Body of pancreas (tissue), 4 donors: ENCODE data around the gene CROCC. TPM values are rescaled to one million over a fixed set of nuclear protein-coding genes. Genes with fewer than 3 reads are reported as not detected.

Experiments
- ATAC-seq: fragments of 150-250 bp; one replicate; pipeline ENCODE4 v1.9.1; 2016
- DNase-seq, 4 donors: peaks; one replicate each; pipeline ENCODE4 v3.0.0-alpha.2; 2019
- H3K27ac ChIP-seq, 4 donors: fragments of 200-600 bp; sonication (generic); 1 replicate in 3 of 4; 2 replicates in 1 of 4; pipeline versions ENCODE4 v1.5.1 to v1.6.1; 2016 to 2019; ENCODE audit warnings: mild to moderate bottlenecking in 1 of 4, mixed read lengths in 1 of 4, moderate library complexity in 1 of 4
- H3K27me3 ChIP-seq, 2 donors: fragments of 200-600 bp; sonication (generic); one replicate each; pipeline ENCODE4 v1.6.0; 2016; ENCODE audit warnings: mild to moderate bottlenecking in 1 of 2
- H3K36me3 ChIP-seq, 2 donors: fragments of 200-600 bp; sonication (generic); replicated peaks in 1 of 2; 2 replicates each; pipeline ENCODE4 v1.5.1; 2016; ENCODE audit warnings: low read depth in 2 of 2; ENCODE audit not compliant: insufficient read depth in 1 of 2
- H3K4me1 ChIP-seq: fragments of 200-600 bp; sonication (generic); one replicate; pipeline ENCODE4 v1.6.0; 2016
- H3K4me3 ChIP-seq, 2 donors: fragments of 200-600 bp; sonication (generic); 1 replicate in 1 of 2; 2 replicates in 1 of 2; pipeline ENCODE4 v1.5.1; 2016 to 2019
- H3K9me3 ChIP-seq, 3 donors: fragments of 200-600 bp; sonication (generic); 1 replicate in 2 of 3; 2 replicates in 1 of 3; pipeline ENCODE4 v1.5.1; 2016
- CTCF ChIP-seq, 7 experiments: fragments of 450-650 bp in 4 of 7; fragments of 200-600 bp in 3 of 7; sonication (generic) in 3 of 7; IDR thresholded peaks; one replicate each; pipeline ENCODE4 v1.5.1; 2016 to 2019; ENCODE audit warnings: antibody characterized with exemption in 7 of 7
- POLR2A ChIP-seq, 3 donors: fragments of 450-650 bp; IDR thresholded peaks; one replicate each; pipeline ENCODE4 v1.6.1; 2016; ENCODE audit warnings: antibody characterized with exemption in 3 of 3, mild to moderate bottlenecking in 2 of 3
- WGBS, 2 donors: methylation state at CpG; one replicate each; pipeline ENCODE4 v1.1.5; 2017; 5-methylcytosine and 5-hydroxymethylcytosine counted together
- intact Hi-C: fragments of 100-400 bp; cut with DNase I; formaldehyde crosslinking; loops from one replicate; pipeline ENCODE4 v1.15.1; 2023
- total RNA-seq, 2 donors: library from RNA; depleted of rRNA; stranded (reverse); fragments of >200 nt; gene quantifications; one replicate each; pipeline ENCODE4 v1.1.0, GENCODE V29; 2016

The CROCC gene
- total RNA-seq, 2 donors from 2014 or later, result 49.8 to 151 TPM

- Histone ChIP-seq H3K4me1 (no peaks in the 10 kb centered on the region), H3K4me3 (no peak overlapping the region), H3K27me3 (no peaks in the 10 kb centered on the region), H3K9me3 (no peaks in the 10 kb centered on the region), H3K27ac (no peak overlapping the region), H3K36me3 (peaks cover 0 to 29% of the 10 kb centered on the region in 2 donors)
- ATAC-seq (no peak), DNase-seq (no peak)
- 90 to 100% methylated on average over 4 of the region's 4 CpGs for WGBS, 2 donors
- TF ChIP-seq CTCF (IDR thresholded peaks at IDR 0.05) (no peak), POLR2A (IDR thresholded peaks at IDR 0.05) (no peak)
- intact Hi-C loops, result no loop called here
These were observed 80.8 kb downstream of the CROCC start for GRCh38 chr1:17002524-17002902.

GRCh38 chr1:17004466-17005364 is 83.0 kb downstream of the CROCC start:
- Histone ChIP-seq H3K9me3 (no peaks in the 10 kb centered on the region), H3K36me3 (peaks cover 0 to 21% of the 10 kb centered on the region in 2 donors), H3K4me3 (no peak overlapping the region), H3K27ac (no peak overlapping the region), H3K4me1 (peaks cover 4% of the 10 kb centered on the region), H3K27me3 (no peaks in the 10 kb centered on the region)
- no peak for TF ChIP-seq CTCF (IDR thresholded peaks at IDR 0.05)
- TF ChIP-seq POLR2A (IDR thresholded peaks at IDR 0.05), result no peak
- intact Hi-C loops, result no loop called here
- no peak for DNase-seq
- 92 to 95% methylated on average over 18 to 22 of the region's 24 CpGs for WGBS, 2 donors
- no peak for ATAC-seq

DNA sequence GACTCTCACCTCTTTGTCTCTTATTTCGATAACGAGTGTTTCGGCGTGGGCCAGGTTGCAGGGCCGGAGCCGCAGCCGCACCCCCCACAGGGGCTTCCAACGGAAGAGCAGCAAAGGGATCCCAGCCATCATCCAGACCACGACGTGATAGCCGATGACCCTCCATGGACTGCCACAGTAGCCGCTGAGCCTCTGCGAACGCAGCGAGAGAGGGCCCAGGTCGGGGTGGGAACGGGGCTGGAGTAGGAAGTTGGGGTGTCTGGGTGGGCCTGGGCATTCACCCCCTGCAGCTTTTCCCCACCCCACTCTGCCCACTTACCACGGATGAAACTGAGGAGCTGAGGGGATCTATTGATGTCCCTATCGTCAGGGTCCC is 83.6 kb downstream of the CROCC start:
- ATAC-seq (no peak), DNase-seq (no peak)
- H3K27me3 ChIP-seq, result no peaks in the 10 kb centered on the region
- 87 to 96% methylated on average over 12 to 15 of the region's 19 CpGs for WGBS, 2 donors
- peaks cover 0 to 18% of the 10 kb centered on the region in 2 donors for H3K36me3 ChIP-seq
- no peaks in the 10 kb centered on the region for H3K9me3 ChIP-seq
- intact Hi-C loops, result no loop called here
- peaks cover 11% of the 10 kb centered on the region for H3K4me1 ChIP-seq
- H3K4me3 ChIP-seq, result no peak overlapping the region
- H3K27ac ChIP-seq, result no peak overlapping the region
- TF ChIP-seq POLR2A (IDR thresholded peaks at IDR 0.05) (no peak), CTCF (IDR thresholded peaks at IDR 0.05) (no peak)

GRCh38 chr1:17007121-17007520 is 85.4 kb downstream of the CROCC start:
- ATAC-seq (no peak), DNase-seq (no peak)
- peaks cover 21% of the 10 kb centered on the region for H3K4me1 ChIP-seq
- H3K27me3 ChIP-seq, result no peaks in the 10 kb centered on the region
- no peak for TF ChIP-seq POLR2A (IDR thresholded peaks at IDR 0.05)
- no peak for TF ChIP-seq CTCF (IDR thresholded peaks at IDR 0.05)
- H3K9me3 ChIP-seq, result no peaks in the 10 kb centered on the region
- H3K36me3 ChIP-seq, result peaks cover 0 to 12% of the 10 kb centered on the region in 2 donors
- H3K4me3 ChIP-seq, result no peak overlapping the region
- WGBS, 2 donors, result 82 to 96% methylated on average over 5 to 8 of the region's 8 CpGs
- intact Hi-C loops, result no loop called here
- no peak overlapping the region for H3K27ac ChIP-seq
